ENCODE results near the gene RRAS.

DNA sequence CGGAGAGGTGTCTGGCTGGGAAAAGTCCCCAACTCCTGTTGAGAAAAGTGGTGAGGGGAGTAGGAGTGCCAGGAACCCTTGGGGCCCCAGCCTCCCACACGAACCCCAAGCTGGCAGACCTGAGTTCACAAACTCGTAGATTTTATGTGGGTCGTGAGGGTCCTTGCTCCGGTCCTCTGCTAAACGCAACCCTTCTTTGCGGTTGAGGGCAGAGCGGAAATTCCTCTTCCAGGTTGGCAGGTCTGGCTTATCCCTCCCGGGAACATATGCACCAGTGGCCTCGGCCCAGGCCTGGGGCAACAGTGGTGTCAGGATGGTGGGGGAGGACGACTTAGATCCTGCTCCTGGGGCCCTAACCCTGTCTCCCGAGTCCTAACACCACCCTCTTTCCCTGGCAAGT lies 23.3 kb upstream of the RRAS start:
- no peak for TF ChIP-seq EP300 (IDR thresholded peaks at IDR 0.05)
- TF ChIP-seq, protein P1, sequence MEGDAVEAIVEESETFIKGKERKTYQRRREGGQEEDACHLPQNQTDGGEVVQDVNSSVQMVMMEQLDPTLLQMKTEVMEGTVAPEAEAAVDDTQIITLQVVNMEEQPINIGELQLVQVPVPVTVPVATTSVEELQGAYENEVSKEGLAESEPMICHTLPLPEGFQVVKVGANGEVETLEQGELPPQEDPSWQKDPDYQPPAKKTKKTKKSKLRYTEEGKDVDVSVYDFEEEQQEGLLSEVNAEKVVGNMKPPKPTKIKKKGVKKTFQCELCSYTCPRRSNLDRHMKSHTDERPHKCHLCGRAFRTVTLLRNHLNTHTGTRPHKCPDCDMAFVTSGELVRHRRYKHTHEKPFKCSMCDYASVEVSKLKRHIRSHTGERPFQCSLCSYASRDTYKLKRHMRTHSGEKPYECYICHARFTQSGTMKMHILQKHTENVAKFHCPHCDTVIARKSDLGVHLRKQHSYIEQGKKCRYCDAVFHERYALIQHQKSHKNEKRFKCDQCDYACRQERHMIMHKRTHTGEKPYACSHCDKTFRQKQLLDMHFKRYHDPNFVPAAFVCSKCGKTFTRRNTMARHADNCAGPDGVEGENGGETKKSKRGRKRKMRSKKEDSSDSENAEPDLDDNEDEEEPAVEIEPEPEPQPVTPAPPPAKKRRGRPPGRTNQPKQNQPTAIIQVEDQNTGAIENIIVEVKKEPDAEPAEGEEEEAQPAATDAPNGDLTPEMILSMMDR (IDR thresholded peaks at IDR 0.05) = no peak
- no peak for TF ChIP-seq POLR2AphosphoS5 (IDR thresholded peaks at IDR 0.05)
- no peak for TF ChIP-seq POLR2A (IDR thresholded peaks at IDR 0.05)

Data from suprapubic skin (tissue), 4 donors.